Kidney (tissue), 14 donors: Measurements from ENCODE around the gene ACTN1. TPM values are rescaled to one million over a fixed set of nuclear protein-coding genes. Genes with fewer than 3 reads are reported as not detected.

ENCODE experiments used
- DNase-seq, 5 donors: peaks; one replicate each; pipeline ENCODE4 v3.0.0-alpha.2; 2013 to 2020
- FAIRE-seq: peaks from 2 replicates; lab custom pipeline; 2012; peaks lifted over from hg19 to GRCh38; lab: Jason Lieb, UNC
- H3K27ac ChIP-seq, 2 donors: one replicate each; pipeline ENCODE4 v1.7.0; 2013; ENCODE audit warnings: low read depth in 2 of 2, low read length in 2 of 2, inconsistent platforms in 1 of 2
- H3K27me3 ChIP-seq: one replicate; pipeline ENCODE4 v1.7.1; 2013; ENCODE audit warnings: low read length, inconsistent platforms; ENCODE audit not compliant: control insufficient read depth, insufficient read depth
- H3K36me3 ChIP-seq, 3 donors: one replicate each; pipeline versions ENCODE4 v1.7.0 to v1.7.1; 2013; ENCODE audit warnings: low read length in 3 of 3, control low read depth in 1 of 3, inconsistent platforms in 1 of 3; ENCODE audit not compliant: insufficient read depth in 3 of 3, control insufficient read depth in 2 of 3
- H3K4me1 ChIP-seq, 3 donors: one replicate each; pipeline versions ENCODE4 v1.7.0 to v1.7.1; 2013; ENCODE audit warnings: low read length in 3 of 3, inconsistent platforms in 1 of 3, low read depth in 1 of 3; ENCODE audit not compliant: control insufficient read depth in 2 of 3, insufficient read depth in 2 of 3
- H3K4me3 ChIP-seq, 3 donors: one replicate each; pipeline versions ENCODE4 v1.7.0 to v1.8.1; 2013; ENCODE audit warnings: low read length in 3 of 3, control low read depth in 1 of 3, inconsistent platforms in 1 of 3
- H3K9ac ChIP-seq, 3 donors: one replicate each; pipeline versions ENCODE4 v1.7.0 to v1.7.1; 2013; ENCODE audit warnings: low read length in 3 of 3, control low read depth in 1 of 3, inconsistent platforms in 1 of 3
- H3K9me3 ChIP-seq, 3 donors: one replicate each; pipeline versions ENCODE4 v1.7.0 to v1.7.1; 2013; ENCODE audit warnings: low read length in 3 of 3, control low read depth in 1 of 3, inconsistent platforms in 1 of 3; ENCODE audit not compliant: control insufficient read depth in 2 of 3, insufficient read depth in 1 of 3
- CTCF ChIP-seq: IDR thresholded peaks from 3 replicates; pipeline ENCODE4 v1.5.1; 2012; ENCODE audit warnings: mild to moderate bottlenecking, moderate library complexity, borderline replicate concordance; ENCODE audit not compliant: insufficient read depth; ENCODE audit errors: extremely low read depth
- intact Hi-C: fragments of 100-400 bp; cut with DNase I; formaldehyde crosslinking; loops from one replicate; pipeline ENCODE4 v1.11.1; 2022
- polyA plus RNA-seq: library from polyadenylated mRNA; stranded (reverse); fragments of 350-450 nt; fragmentation: Illumina TruSeq; extraction: RNeasy Lipid Tissue Mini Kit (QIAGEN cat#74804); gene quantifications from one replicate; pipeline ENCODE4 v1.2.3, GENCODE V29; 2014; ENCODE audit warnings: low read depth, low replicate concordance; ENCODE audit not compliant: insufficient read depth
- total RNA-seq: library from RNA; stranded (reverse); fragmentation: NEBNext Ultra II Directional; extraction: Animal tissue kit (Norgen Biotek cat#: 25700); gene quantifications from one replicate; pipeline ENCODE4 v1.2.1, GENCODE V29; 2021
- donor health status: control.
- donor health status: control.
- donor health status: control.
- donor health status: control.
- donor health status: control.
- donor health status: DM: yes; HTN: yes; CAD: no.
- donor health status: Normal renal cell carcinoma (clear cell type).

The ACTN1 gene
- total and polyA plus RNA-seq, 2 donors from 2014 or later: 20.1 to 184 TPM

- FAIRE-seq (no peak), DNase-seq (peak in 1 of 5 donors; percentile 91)
- H3K27me3 ChIP-seq: no peaks in the 10 kb centered on the region
- H3K27ac ChIP-seq: peak overlapping the region in 1 of 2 donors; percentile 20
- intact Hi-C loops: no loop called here
- H3K9ac ChIP-seq: no peak overlapping the region
- H3K9me3 ChIP-seq: no peaks in the 10 kb centered on the region
- no peak overlapping the region for H3K4me3 ChIP-seq
- no peak for TF ChIP-seq CTCF
- peaks cover 3 to 36% (median 32%) of the 10 kb centered on the region in 3 donors for H3K4me1 ChIP-seq
- H3K36me3 ChIP-seq: no peaks in the 10 kb centered on the region
These were observed 37.3 kb downstream of the ACTN1 start for GRCh38 chr14:68941820-68942219.

GRCh38 chr14:68940614-68941185 lies 38.4 kb downstream of the ACTN1 start:
- DNase-seq (peak in 1 of 5 donors; percentile 62), FAIRE-seq (no peak)
- Histone ChIP-seq H3K9ac (no peak overlapping the region), H3K36me3 (no peaks in the 10 kb centered on the region), H3K27me3 (no peaks in the 10 kb centered on the region), H3K4me3 (no peak overlapping the region), H3K27ac (peak overlapping the region; percentile 76 to 82), H3K4me1 (peaks cover 3 to 32% (median 31%) of the 10 kb centered on the region in 3 donors), H3K9me3 (no peaks in the 10 kb centered on the region)
- TF ChIP-seq CTCF: no peak
- intact Hi-C loops: no loop called here

GRCh38 chr14:68939893-68940613 lies 39.0 kb downstream of the ACTN1 start:
- Histone ChIP-seq H3K9me3 (no peaks in the 10 kb centered on the region), H3K4me1 (peaks cover 3 to 32% (median 27%) of the 10 kb centered on the region in 3 donors), H3K27me3 (no peaks in the 10 kb centered on the region), H3K9ac (no peak overlapping the region), H3K36me3 (no peaks in the 10 kb centered on the region), H3K27ac (peak overlapping the region; percentile 76 to 82), H3K4me3 (no peak overlapping the region)
- FAIRE-seq (no peak), DNase-seq (peak; percentile 56 to 96 (median 80))
- no peak for TF ChIP-seq CTCF
- intact Hi-C loops: no loop called here
